MV-4-11 (cell line): ENCODE results near the gene AP1S3.
A peak's percentile ranks its signal among the peaks of the same experiment; 100 is the strongest.

Source experiments
- DNase-seq: peaks from one replicate; lab custom pipeline; 2025; lab: John Stamatoyannopoulos, UW

The AP1S3 gene

DNA sequence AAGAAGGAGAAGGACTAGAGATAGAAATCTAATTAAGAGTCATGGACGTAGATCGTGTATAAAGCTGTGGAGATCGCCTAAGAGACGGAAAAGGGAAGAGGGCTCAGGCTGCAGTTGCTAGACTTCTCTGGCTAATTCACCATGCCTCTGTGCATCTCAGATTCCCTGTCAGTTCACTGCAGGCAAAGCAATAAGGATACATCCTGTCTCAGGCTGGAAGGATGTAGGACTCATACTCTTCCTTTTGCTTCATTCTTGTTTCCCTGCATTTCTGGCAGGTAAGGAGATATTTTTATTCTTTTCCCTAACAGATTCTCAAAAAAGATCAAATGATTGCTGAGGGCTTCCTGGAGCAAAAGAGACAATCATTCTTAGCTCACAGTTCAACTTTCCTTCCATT lies 112.5 kb downstream of the AP1S3 start:
- no peak for DNase-seq

DNA sequence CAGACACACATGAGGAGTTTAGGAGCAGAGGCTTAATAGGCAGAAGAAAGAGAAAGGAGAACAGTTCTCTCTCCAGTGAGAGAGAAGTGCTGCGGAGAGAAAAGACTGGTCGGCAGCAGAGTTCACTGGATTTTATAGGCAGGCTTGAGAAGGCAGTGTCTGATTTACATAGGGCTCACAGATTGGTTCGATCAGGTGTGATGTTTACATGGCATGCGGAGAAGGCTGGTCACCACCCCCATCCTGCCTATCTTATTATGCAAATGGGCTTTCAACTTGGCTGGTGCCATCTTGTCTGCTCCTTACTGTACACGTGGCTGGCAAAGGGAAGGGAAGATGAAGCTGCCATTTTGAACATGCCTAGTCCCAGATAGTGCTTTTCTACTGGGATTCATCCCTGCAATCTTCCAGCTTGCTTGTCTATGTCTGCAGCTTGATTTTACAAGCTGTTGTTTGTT lies 113.4 kb downstream of the AP1S3 start:
- DNase-seq: no peak

DNA sequence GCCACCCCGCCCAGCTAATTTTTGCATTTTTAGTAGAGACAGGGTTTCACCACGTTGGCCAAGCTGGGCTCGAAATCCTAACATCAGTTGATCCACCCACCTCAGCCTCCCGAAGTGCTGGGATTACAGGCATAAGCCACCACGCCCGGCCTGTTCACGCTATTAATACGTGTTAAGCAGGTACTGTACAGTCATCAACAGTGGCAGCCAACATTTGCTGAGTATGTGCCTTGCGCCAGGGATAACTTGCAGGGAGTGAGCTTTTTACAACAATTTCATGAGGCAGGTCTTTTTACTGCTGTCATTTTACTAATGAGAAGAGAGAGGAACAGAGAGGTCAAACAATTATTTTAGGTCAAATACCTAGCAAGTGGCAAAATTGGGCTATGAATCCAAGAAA lies 115.2 kb downstream of the AP1S3 start:
- DNase-seq: no peak

DNA sequence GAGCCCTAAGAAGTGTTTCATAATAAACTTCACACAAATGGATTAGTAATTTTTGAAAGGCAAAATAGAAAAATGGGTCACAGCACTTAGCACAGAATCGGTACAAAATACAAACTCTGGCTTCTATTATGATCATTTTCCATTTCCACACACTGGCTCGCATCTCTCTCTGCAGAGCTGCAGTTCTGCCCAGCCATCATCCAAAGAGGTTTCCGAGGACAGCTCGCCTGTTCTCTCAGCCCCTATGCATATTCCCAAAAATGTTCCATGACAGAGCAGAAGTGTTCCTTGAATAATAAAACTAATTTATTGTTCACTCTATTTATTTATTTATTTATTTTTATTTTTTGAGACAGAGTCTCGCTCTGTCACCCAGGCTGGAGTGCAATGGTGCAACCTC lies 115.6 kb downstream of the AP1S3 start:
- no peak for DNase-seq

DNA sequence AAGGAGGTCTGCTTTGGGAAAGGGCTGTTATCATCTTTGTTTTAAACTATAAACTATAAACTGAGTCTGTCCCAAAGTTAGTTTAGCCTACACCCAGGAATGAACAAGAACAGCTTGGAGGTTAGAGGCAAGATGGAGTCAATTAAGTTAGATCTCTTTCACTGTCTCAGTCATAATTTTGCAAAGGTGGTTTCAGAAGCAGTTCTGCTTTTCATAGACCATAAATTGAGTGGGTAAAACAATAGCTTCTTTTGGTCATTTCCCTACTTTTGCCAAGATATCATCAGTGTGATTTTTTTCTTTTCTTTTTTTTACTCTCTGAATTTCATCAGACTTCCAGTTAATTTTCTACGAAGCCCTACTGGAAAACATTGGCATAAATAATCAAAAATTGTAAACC lies 117.0 kb downstream of the AP1S3 start:
- DNase-seq: peak; percentile 29

DNA sequence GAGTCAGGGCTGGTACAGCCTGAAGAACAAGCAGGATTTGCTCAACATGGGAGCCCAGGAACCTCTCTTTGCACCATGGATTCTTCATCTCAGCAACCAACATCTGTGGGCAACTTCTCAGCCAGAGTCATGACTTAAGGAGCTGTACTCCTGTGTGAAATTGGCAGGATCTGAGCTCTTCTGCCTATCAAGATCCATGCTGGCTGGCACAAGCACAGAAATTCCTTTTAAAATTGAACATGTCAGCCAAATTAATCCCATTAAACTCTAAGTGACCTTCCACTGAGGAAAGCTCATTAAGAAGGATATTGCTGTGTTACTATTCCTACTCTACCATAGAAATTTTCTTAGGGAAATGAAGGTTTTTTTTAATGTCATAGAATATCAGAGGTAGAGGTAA lies 124.7 kb downstream of the AP1S3 start:
- no peak for DNase-seq

DNA sequence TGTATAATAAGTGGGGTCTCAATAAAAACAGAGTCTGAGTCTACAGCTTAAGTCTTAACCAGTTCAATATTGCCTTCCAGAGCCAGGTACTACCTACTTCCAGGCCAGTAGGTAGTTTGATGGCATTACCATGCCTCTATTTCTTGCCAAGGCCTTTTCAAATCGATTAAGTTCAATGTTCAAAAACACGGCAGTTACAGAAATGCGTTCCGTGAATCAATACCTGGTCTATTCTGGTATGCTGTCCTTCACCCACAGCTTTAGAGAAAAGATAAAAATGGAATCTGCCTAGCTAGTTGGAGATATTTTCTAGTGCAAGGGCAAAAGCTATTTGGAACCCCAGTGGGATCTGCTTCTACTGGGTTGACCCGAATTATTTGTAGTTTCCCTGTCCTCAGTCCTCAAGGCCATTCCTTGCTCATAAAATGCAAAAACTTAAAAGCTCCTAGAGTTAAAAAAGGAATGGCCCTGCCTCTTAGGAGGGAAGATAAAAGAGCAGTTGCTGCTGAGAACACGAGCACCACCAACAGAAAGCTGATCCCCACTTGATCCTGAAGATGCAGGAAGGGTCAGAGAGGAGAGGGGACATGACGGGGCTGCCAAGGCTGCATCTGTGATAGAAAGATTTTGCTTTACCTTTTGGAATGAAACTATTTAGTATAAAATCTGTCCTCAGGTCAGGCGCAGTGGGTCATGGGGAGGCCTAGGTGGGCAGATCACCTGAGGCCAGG lies 125.6 kb downstream of the AP1S3 start:
- no peak for DNase-seq
